PC-3 (cell line): ENCODE measurements around the gene PMFBP1.

ENCODE experiments used
- EZH2 ChIP-seq: fragments of 300-600 bp; sonication (generic); IDR thresholded peaks from one replicate; pipeline ENCODE4 v1.6.1; 2017; ENCODE audit warnings: antibody characterized with exemption, mild to moderate bottlenecking, low read length; ENCODE audit not compliant: unreplicated experiment
- EZH2phosphoT487 ChIP-seq: fragments of 300-600 bp; sonication (generic); IDR thresholded peaks from 2 replicates; pipeline ENCODE4 v1.6.1; 2018; ENCODE audit warnings: mild to moderate bottlenecking, antibody characterized with exemption, low read length, borderline replicate concordance
- TF ChIP-seq, protein P1 (sequence below): fragments of 300-600 bp; sonication (generic); conservative IDR thresholded peaks from 2 replicates; pipeline ENCODE4 v1.5.1; 2017; ENCODE audit warnings: antibody characterized with exemption, low read depth, mild to moderate bottlenecking, low read length

DNA sequence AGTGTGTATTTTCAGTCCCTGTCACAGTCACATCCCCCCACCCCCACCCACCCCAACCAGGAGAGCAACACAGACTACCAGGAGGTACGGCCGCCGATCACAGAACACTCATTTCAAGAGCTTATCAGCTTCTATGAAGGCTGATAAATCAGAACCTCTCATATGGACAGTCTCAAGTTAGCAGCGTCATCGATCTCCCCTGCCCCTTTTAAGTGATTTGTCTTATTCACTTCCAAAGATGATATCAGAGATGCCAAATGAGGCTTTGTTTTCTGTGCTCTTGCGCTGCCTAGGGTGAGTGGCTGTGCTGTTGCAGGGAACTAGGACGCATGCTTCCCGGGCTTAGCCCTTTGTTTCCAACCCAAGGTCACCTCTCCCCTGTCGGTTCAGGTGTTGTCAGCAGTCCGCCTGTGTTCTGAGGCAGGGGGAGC, 26.8 kb upstream of the PMFBP1 start:
- TF ChIP-seq, protein P1, sequence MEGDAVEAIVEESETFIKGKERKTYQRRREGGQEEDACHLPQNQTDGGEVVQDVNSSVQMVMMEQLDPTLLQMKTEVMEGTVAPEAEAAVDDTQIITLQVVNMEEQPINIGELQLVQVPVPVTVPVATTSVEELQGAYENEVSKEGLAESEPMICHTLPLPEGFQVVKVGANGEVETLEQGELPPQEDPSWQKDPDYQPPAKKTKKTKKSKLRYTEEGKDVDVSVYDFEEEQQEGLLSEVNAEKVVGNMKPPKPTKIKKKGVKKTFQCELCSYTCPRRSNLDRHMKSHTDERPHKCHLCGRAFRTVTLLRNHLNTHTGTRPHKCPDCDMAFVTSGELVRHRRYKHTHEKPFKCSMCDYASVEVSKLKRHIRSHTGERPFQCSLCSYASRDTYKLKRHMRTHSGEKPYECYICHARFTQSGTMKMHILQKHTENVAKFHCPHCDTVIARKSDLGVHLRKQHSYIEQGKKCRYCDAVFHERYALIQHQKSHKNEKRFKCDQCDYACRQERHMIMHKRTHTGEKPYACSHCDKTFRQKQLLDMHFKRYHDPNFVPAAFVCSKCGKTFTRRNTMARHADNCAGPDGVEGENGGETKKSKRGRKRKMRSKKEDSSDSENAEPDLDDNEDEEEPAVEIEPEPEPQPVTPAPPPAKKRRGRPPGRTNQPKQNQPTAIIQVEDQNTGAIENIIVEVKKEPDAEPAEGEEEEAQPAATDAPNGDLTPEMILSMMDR: no peak
- TF ChIP-seq EZH2phosphoT487 (no peak), EZH2 (no peak)
